H1 (cell line): ENCODE data around the gene CEP350. TPM values are rescaled to one million over a fixed set of nuclear protein-coding genes. Genes with fewer than 3 reads are reported as not detected.

ENCODE experiments used
- EP300 ChIP-seq, 2 experiments: IDR thresholded peaks; 1 replicate in 1 of 2; 2 replicates in 1 of 2; pipeline ENCODE4 v1.6.1; 2011 to 2012; ENCODE audit warnings: low read depth in 2 of 2, low read length in 2 of 2, mild to moderate bottlenecking in 2 of 2, borderline replicate concordance in 1 of 2, inconsistent platforms in 1 of 2, moderate library complexity in 1 of 2
- FOSL1 ChIP-seq: IDR thresholded peaks from 2 replicates; pipeline ENCODE4 v1.6.1; 2011; ENCODE audit warnings: mild to moderate bottlenecking, low read depth, low read length, moderate library complexity; ENCODE audit not compliant: insufficient read depth
- HDAC2 ChIP-seq, 2 experiments: fragments of 300-600 bp in 1 of 2; sonication (generic) in 1 of 2; IDR thresholded peaks; 2 replicates each; pipeline ENCODE4 v1.6.1; 2011 to 2012; ENCODE audit warnings: low read depth in 2 of 2, low read length in 2 of 2, mild to moderate bottlenecking in 2 of 2, moderate library complexity in 2 of 2, borderline replicate concordance in 1 of 2, inconsistent platforms in 1 of 2
- RAD21 ChIP-seq, 2 experiments: IDR thresholded peaks in 1 of 2; conservative IDR thresholded peaks in 1 of 2; 2 replicates each; pipeline ENCODE4 v1.6.1; 2011; ENCODE audit warnings: low read depth in 2 of 2, low read length in 2 of 2, improper control_type of control experiment in 1 of 2, inconsistent platforms in 1 of 2, mild to moderate bottlenecking in 1 of 2, moderate library complexity in 1 of 2
- SAP30 ChIP-seq: fragments of 300-600 bp; sonication (generic); IDR thresholded peaks from 2 replicates; pipeline ENCODE4 v1.7.1; 2012; ENCODE audit warnings: low read length, moderate library complexity, mild to moderate bottlenecking, inconsistent platforms; ENCODE audit not compliant: insufficient read depth, insufficient replicate concordance
- SUZ12 ChIP-seq: fragments of 200-600 bp; sonication (generic); IDR thresholded peaks from 2 replicates; pipeline ENCODE4 v1.6.1; 2012; ENCODE audit warnings: mild to moderate bottlenecking, inconsistent platforms, low read length, moderate library complexity, mixed read lengths
- polyA plus RNA-seq, 7 experiments: library from polyadenylated mRNA; depleted of rRNA in 3 of 7; stranded (reverse) in 5 of 7; unstranded in 2 of 7; fragments of >200 nt in 5 of 7; fragments of 200-250 nt in 2 of 7; gene quantifications; 1 replicate in 5 of 7; 2 replicates in 1 of 7; 4 replicates in 1 of 7; pipeline versions ENCODE4 v1.2.1 to v1.2.3, GENCODE V29; 2011 to 2013; ENCODE audit warnings: missing spikeins in 2 of 7, mixed read lengths in 2 of 7
- total RNA-seq: library from RNA; stranded (reverse); fragmentation: NEBNext Ultra II Directional; extraction: Animal tissue kit (Norgen Biotek cat#: 25700); gene quantifications from 2 replicates; pipeline ENCODE4 v1.2.1, GENCODE V29; 2021
- TF ChIP-seq, protein P1 (sequence below): fragments of 300-600 bp; sonication (generic); IDR thresholded peaks from 2 replicates; pipeline ENCODE4 v1.7.1; 2012; ENCODE audit warnings: low read length, moderate library complexity, mild to moderate bottlenecking, inconsistent platforms; ENCODE audit not compliant: insufficient replicate concordance

The CEP350 gene
- total and polyA plus RNA-seq, 2 of the 8 experiments (the other 6 are each of a cell fraction or from before 2014, with no cell fraction given), result 5.6 to 39.4 TPM

DNA sequence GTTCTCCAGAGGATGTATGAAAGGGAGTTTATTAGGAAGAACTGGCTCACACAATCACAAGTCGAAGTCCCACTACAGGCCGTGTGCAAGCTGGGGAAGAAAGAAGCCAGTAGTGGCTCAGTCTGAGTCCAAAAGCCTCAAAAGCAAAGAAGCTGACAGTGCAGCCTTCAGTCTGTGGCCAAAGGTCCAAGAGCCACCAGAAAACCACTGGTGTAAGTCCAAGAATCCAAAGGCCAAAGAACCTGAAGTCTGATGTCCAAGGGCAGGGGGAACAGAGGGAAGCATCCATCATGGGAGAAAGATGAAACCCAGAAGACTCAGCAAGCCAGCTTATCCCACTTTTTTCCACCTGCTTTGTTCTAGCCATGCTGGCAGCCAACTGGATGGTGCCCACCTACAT, 21.4 kb upstream of the CEP350 start (continued):
- TF ChIP-seq, protein P1, sequence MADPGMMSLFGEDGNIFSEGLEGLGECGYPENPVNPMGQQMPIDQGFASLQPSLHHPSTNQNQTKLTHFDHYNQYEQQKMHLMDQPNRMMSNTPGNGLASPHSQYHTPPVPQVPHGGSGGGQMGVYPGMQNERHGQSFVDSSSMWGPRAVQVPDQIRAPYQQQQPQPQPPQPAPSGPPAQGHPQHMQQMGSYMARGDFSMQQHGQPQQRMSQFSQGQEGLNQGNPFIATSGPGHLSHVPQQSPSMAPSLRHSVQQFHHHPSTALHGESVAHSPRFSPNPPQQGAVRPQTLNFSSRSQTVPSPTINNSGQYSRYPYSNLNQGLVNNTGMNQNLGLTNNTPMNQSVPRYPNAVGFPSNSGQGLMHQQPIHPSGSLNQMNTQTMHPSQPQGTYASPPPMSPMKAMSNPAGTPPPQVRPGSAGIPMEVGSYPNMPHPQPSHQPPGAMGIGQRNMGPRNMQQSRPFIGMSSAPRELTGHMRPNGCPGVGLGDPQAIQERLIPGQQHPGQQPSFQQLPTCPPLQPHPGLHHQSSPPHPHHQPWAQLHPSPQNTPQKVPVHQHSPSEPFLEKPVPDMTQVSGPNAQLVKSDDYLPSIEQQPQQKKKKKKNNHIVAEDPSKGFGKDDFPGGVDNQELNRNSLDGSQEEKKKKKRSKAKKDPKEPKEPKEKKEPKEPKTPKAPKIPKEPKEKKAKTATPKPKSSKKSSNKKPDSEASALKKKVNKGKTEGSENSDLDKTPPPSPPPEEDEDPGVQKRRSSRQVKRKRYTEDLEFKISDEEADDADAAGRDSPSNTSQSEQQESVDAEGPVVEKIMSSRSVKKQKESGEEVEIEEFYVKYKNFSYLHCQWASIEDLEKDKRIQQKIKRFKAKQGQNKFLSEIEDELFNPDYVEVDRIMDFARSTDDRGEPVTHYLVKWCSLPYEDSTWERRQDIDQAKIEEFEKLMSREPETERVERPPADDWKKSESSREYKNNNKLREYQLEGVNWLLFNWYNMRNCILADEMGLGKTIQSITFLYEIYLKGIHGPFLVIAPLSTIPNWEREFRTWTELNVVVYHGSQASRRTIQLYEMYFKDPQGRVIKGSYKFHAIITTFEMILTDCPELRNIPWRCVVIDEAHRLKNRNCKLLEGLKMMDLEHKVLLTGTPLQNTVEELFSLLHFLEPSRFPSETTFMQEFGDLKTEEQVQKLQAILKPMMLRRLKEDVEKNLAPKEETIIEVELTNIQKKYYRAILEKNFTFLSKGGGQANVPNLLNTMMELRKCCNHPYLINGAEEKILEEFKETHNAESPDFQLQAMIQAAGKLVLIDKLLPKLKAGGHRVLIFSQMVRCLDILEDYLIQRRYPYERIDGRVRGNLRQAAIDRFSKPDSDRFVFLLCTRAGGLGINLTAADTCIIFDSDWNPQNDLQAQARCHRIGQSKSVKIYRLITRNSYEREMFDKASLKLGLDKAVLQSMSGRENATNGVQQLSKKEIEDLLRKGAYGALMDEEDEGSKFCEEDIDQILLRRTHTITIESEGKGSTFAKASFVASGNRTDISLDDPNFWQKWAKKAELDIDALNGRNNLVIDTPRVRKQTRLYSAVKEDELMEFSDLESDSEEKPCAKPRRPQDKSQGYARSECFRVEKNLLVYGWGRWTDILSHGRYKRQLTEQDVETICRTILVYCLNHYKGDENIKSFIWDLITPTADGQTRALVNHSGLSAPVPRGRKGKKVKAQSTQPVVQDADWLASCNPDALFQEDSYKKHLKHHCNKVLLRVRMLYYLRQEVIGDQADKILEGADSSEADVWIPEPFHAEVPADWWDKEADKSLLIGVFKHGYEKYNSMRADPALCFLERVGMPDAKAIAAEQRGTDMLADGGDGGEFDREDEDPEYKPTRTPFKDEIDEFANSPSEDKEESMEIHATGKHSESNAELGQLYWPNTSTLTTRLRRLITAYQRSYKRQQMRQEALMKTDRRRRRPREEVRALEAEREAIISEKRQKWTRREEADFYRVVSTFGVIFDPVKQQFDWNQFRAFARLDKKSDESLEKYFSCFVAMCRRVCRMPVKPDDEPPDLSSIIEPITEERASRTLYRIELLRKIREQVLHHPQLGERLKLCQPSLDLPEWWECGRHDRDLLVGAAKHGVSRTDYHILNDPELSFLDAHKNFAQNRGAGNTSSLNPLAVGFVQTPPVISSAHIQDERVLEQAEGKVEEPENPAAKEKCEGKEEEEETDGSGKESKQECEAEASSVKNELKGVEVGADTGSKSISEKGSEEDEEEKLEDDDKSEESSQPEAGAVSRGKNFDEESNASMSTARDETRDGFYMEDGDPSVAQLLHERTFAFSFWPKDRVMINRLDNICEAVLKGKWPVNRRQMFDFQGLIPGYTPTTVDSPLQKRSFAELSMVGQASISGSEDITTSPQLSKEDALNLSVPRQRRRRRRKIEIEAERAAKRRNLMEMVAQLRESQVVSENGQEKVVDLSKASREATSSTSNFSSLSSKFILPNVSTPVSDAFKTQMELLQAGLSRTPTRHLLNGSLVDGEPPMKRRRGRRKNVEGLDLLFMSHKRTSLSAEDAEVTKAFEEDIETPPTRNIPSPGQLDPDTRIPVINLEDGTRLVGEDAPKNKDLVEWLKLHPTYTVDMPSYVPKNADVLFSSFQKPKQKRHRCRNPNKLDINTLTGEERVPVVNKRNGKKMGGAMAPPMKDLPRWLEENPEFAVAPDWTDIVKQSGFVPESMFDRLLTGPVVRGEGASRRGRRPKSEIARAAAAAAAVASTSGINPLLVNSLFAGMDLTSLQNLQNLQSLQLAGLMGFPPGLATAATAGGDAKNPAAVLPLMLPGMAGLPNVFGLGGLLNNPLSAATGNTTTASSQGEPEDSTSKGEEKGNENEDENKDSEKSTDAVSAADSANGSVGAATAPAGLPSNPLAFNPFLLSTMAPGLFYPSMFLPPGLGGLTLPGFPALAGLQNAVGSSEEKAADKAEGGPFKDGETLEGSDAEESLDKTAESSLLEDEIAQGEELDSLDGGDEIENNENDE, result no peak
- TF ChIP-seq HDAC2 (IDR thresholded peaks at IDR 0.05; ENCODE audit: borderline replicate concordance in 1 of 2, low read depth in 2 of 2, low read length in 2 of 2), result no peak
- no peak for TF ChIP-seq SAP30
- no peak for TF ChIP-seq FOSL1
- TF ChIP-seq SUZ12, result no peak
- no peak for TF ChIP-seq RAD21 (IDR thresholded peaks at IDR 0.05 in 1 of 2, conservative IDR thresholded peaks at IDR 0.05 in 1 of 2; ENCODE audit: low read depth in 2 of 2, low read length in 2 of 2)
- no peak for TF ChIP-seq EP300 (IDR thresholded peaks at IDR 0.05; ENCODE audit: borderline replicate concordance in 1 of 2, low read depth in 2 of 2, low read length in 2 of 2)
